Smooth muscle cell (in vitro differentiated cells): ENCODE results near the gene TPRX1. TPM values are rescaled to one million over a fixed set of nuclear protein-coding genes. Genes with fewer than 3 reads are reported as not detected.
A peak's percentile ranks its signal among the peaks of the same experiment; 100 is the strongest.

ENCODE experiments used
- DNase-seq: peaks from one replicate; lab custom pipeline; 2025; ENCODE audit not compliant: unreplicated experiment; lab: John Stamatoyannopoulos, UW
- H2AFZ ChIP-seq: fragments of 200-600 bp; sonication (generic); 2 replicates; pipeline ENCODE4 v1.6.0; 2016; ENCODE audit warnings: antibody characterized with exemption, low read depth, mild to moderate bottlenecking
- H3F3A ChIP-seq: fragments of 200-600 bp; sonication (generic); 2 replicates; pipeline ENCODE4 v1.6.0; 2017; ENCODE audit warnings: antibody characterized with exemption, low read depth
- H3K27ac ChIP-seq: fragments of 200-600 bp; sonication (generic); 2 replicates; pipeline ENCODE4 v1.5.1; 2016; ENCODE audit warnings: low read depth, mild to moderate bottlenecking
- H3K27me3 ChIP-seq: fragments of 200-600 bp; sonication (generic); 2 replicates; pipeline ENCODE4 v1.6.1; 2016; ENCODE audit warnings: low read depth, mild to moderate bottlenecking
- H3K36me3 ChIP-seq: fragments of 200-600 bp; sonication (generic); 2 replicates; pipeline ENCODE4 v1.5.1; 2016; ENCODE audit warnings: low read depth
- H3K4me1 ChIP-seq: fragments of 200-600 bp; sonication (generic); 2 replicates; pipeline ENCODE4 v1.5.1; 2016; ENCODE audit warnings: low read depth
- H3K4me2 ChIP-seq: fragments of 200-600 bp; sonication (generic); 2 replicates; pipeline ENCODE4 v1.6.0; 2016; ENCODE audit warnings: mild to moderate bottlenecking
- H3K4me3 ChIP-seq: fragments of 200-600 bp; sonication (generic); 2 replicates; pipeline ENCODE4 v1.5.1; 2016; ENCODE audit warnings: mild to moderate bottlenecking
- H3K79me2 ChIP-seq: fragments of 200-600 bp; sonication (generic); 2 replicates; pipeline ENCODE4 v1.6.0; 2016; ENCODE audit warnings: low read depth, mild to moderate bottlenecking
- H3K9ac ChIP-seq: fragments of 200-600 bp; sonication (generic); 2 replicates; pipeline ENCODE4 v1.6.0; 2016; ENCODE audit warnings: low read depth
- H3K9me3 ChIP-seq: fragments of 200-600 bp; sonication (generic); replicated peaks from 2 replicates; pipeline ENCODE4 v1.5.1; 2016; ENCODE audit warnings: low read depth
- H4K20me1 ChIP-seq: fragments of 200-600 bp; sonication (generic); 2 replicates; pipeline ENCODE4 v1.6.0; 2016; ENCODE audit warnings: low read depth
- CTCF ChIP-seq: fragments of 200-600 bp; sonication (generic); IDR thresholded peaks from 2 replicates; pipeline ENCODE4 v1.5.1; 2017; ENCODE audit warnings: borderline replicate concordance, mild to moderate bottlenecking, antibody characterized with exemption; ENCODE audit not compliant: insufficient read depth, poor library complexity, severe bottlenecking
- WGBS: methylation state at CpG from one replicate; pipeline ENCODE4 v1.1.7; 2016; ENCODE audit warnings: low lambda C conversion rate; 5-methylcytosine and 5-hydroxymethylcytosine counted together
- polyA plus RNA-seq: library from polyadenylated mRNA; unstranded; fragments of >200 nt; fragmentation: Nextera tagmentation; extraction: Ambion mirVana; gene quantifications from 2 replicates; pipeline ENCODE4 v1.2.1, GENCODE V29; 2016
- total RNA-seq: library from RNA; depleted of rRNA; stranded (reverse); fragments of >200 nt; gene quantifications from 2 replicates; pipeline ENCODE4 v1.2.3, GENCODE V29; 2014

TPRX1 gene
- total and polyA plus RNA-seq, 2 experiments from 2014 or later = not detected

- Histone ChIP-seq H3K4me3 (no peak overlapping the region), H2AFZ (no peak overlapping the region), H3K36me3 (no peaks in the 10 kb centered on the region), H3K4me1 (no peaks in the 10 kb centered on the region), H3K27me3 (no peaks in the 10 kb centered on the region), H3K27ac (no peak overlapping the region), H3K79me2 (no peaks in the 10 kb centered on the region), H3K9ac (no peak overlapping the region), H3F3A (no peaks in the 10 kb centered on the region), H3K9me3 (no peaks in the 10 kb centered on the region), H3K4me2 (no peak overlapping the region), H4K20me1 (no peaks in the 10 kb centered on the region)
- no peak for DNase-seq
- 82% methylated on average over 14 of the region's 14 CpGs for WGBS
- no peak for TF ChIP-seq CTCF
Measured at GRCh38 chr19:47797996-47798903, 6.1 kb downstream of the TPRX1 start.

GRCh38 chr19:47796785-47797184, 7.6 kb downstream of the TPRX1 start:
- 94% methylated on average over 2 of the region's 2 CpGs for WGBS
- no peak for DNase-seq
- Histone ChIP-seq H3K9me3 (no peaks in the 10 kb centered on the region), H3K4me3 (no peak overlapping the region), H3F3A (no peaks in the 10 kb centered on the region), H2AFZ (no peak overlapping the region), H4K20me1 (no peaks in the 10 kb centered on the region), H3K4me2 (no peak overlapping the region), H3K9ac (no peak overlapping the region), H3K27me3 (no peaks in the 10 kb centered on the region), H3K79me2 (no peaks in the 10 kb centered on the region), H3K4me1 (no peaks in the 10 kb centered on the region), H3K36me3 (no peaks in the 10 kb centered on the region), H3K27ac (no peak overlapping the region)
- TF ChIP-seq CTCF = no peak

- no peak for DNase-seq
- H3K27me3 ChIP-seq = no peaks in the 10 kb centered on the region
- no peaks in the 10 kb centered on the region for H4K20me1 ChIP-seq
- peak; percentile 13 for TF ChIP-seq CTCF
- H3K9ac ChIP-seq = no peak overlapping the region
- no peak overlapping the region for H3K4me2 ChIP-seq
- WGBS = 80% methylated on average over 18 of the region's 18 CpGs
- no peaks in the 10 kb centered on the region for H3K79me2 ChIP-seq
- H3K4me3 ChIP-seq = no peak overlapping the region
- H3K9me3 ChIP-seq = no peaks in the 10 kb centered on the region
- H3F3A ChIP-seq = no peaks in the 10 kb centered on the region
- H3K36me3 ChIP-seq = no peaks in the 10 kb centered on the region
- no peak overlapping the region for H3K27ac ChIP-seq
- H2AFZ ChIP-seq = no peak overlapping the region
- peaks cover 4% of the 10 kb centered on the region for H3K4me1 ChIP-seq
Measured at GRCh38 chr19:47794526-47794925, 9.8 kb downstream of the TPRX1 start.

GRCh38 chr19:47792616-47793015, 11.7 kb downstream of the TPRX1 start:
- Histone ChIP-seq H3K27me3 (no peaks in the 10 kb centered on the region), H3F3A (no peaks in the 10 kb centered on the region), H3K27ac (no peak overlapping the region), H3K4me3 (no peak overlapping the region), H3K4me2 (no peak overlapping the region), H4K20me1 (no peaks in the 10 kb centered on the region), H3K9ac (no peak overlapping the region), H3K36me3 (no peaks in the 10 kb centered on the region), H3K79me2 (no peaks in the 10 kb centered on the region), H2AFZ (no peak overlapping the region), H3K9me3 (no peaks in the 10 kb centered on the region), H3K4me1 (peaks cover 4% of the 10 kb centered on the region)
- DNase-seq = no peak
- 96% methylated on average over 1 of the region's 1 CpG for WGBS
- TF ChIP-seq CTCF = no peak
